K562 (cell line): ENCODE measurements around the gene DIPK2A. TPM values are rescaled to one million over a fixed set of nuclear protein-coding genes. Genes with fewer than 3 reads are reported as not detected.

Experiments
- ATF4 ChIP-seq: fragments of 450-650 bp; formaldehyde crosslinking; IDR thresholded peaks from 2 replicates; pipeline ENCODE4 v1.4.0; 2022; ENCODE audit warnings: mild to moderate bottlenecking, moderate library complexity
- HNRNPLL ChIP-seq: fragments of 200-400 bp; formaldehyde crosslinking; IDR thresholded peaks from 2 replicates; pipeline ENCODE4 v1.6.1; 2017; ENCODE audit warnings: low read length, low read depth, mild to moderate bottlenecking; ENCODE audit not compliant: poor library complexity, severe bottlenecking
- MXI1 ChIP-seq: IDR thresholded peaks from 2 replicates; pipeline ENCODE4 v1.6.1; 2011; ENCODE audit warnings: low read depth, mild to moderate bottlenecking, improper control_type of control experiment, low read length
- RB1 ChIP-seq: fragments of 450-650 bp; IDR thresholded peaks from 2 replicates; pipeline ENCODE4 v1.6.1; 2017; ENCODE audit warnings: low read depth, mild to moderate bottlenecking
- RBBP5 ChIP-seq: fragments of 200-600 bp; sonication (generic); IDR thresholded peaks from 2 replicates; pipeline ENCODE4 v1.6.1; 2012; ENCODE audit warnings: borderline replicate concordance, mild to moderate bottlenecking, low read length, control low read depth, inconsistent platforms; ENCODE audit not compliant: insufficient read depth, poor library complexity, severe bottlenecking
- ZBTB17 ChIP-seq: fragments of 450-650 bp; formaldehyde crosslinking; IDR thresholded peaks from 2 replicates; pipeline ENCODE4 v1.4.0; 2020; ENCODE audit warnings: mild to moderate bottlenecking
- polyA plus RNA-seq, 8 experiments: library from polyadenylated mRNA; depleted of rRNA in 4 of 8; stranded (reverse) in 5 of 8; unstranded in 3 of 8; fragments of >200 nt; fragmentation: Nextera tagmentation in 2 of 8; fragmentation: Illumina TruSeq in 1 of 8; extraction: Ambion mirVana in 2 of 8; extraction: Trizol in 1 of 8; gene quantifications; 2 replicates each; pipeline versions ENCODE4 v1.2.1 to v1.2.3, GENCODE V29; 2011 to 2014; ENCODE audit warnings: inconsistent platforms in 1 of 8, missing spikeins in 1 of 8
- total RNA-seq, 7 experiments: library from RNA; depleted of rRNA in 6 of 7; stranded (reverse); fragments of >200 nt in 6 of 7; fragmentation: Illumina TruSeq in 2 of 7; extraction: Trizol in 2 of 7; gene quantifications; 2 replicates each; pipeline versions ENCODE4 v1.2.1 to v1.2.3, GENCODE V29; 2011 to 2021; ENCODE audit warnings: low replicate concordance in 1 of 7
- TF ChIP-seq, protein P1 (sequence below): sonication (generic); formaldehyde crosslinking; IDR thresholded peaks from 2 replicates; pipeline ENCODE4 v1.8.0; 2022; ENCODE audit warnings: mild to moderate bottlenecking, missing genetic modification reagents, borderline replicate concordance

Gene DIPK2A
- total and polyA plus RNA-seq, 9 of the 15 experiments (the other 6 are each of a cell fraction or from before 2014, with no cell fraction given) = 3.3 to 15.7 (median 7.8) TPM

DNA sequence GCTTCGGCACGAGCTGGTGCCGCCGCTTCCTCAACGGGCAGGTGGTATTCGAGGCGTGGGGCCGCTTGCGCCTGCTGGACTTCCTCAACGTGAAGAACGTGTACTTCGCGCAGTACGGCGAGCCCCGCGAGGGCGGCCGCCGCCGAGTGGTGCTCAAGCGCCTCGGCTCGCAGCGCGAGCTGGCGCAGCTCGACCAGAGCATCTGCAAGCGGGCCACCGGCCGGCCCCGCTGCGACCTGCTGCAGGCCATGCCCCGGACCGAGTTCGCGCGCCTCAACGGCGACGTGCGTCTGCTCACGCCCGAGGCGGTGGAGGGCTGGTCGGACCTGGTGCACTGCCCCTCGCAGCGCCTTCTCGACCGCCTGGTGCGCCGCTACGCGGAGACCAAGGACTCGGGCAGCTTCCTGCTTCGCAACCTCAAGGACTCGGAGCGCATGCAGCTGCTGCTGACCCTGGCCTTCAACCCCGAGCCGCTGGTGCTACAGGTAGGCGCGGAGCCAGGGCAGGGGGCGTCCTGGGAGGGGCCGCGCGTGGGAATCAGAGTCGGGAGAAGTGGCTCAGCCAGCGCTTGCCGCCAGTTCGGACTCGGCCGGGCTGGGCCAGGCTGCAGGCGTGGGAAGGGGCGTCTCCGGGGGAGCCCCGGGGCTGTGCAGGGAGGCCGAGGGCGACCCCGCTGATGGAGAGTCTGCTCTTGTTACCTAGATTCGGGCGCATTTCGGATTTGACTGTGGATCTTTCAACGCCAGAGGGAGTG, 1.1 kb downstream of the DIPK2A start (continued):
- TF ChIP-seq, protein P1, sequence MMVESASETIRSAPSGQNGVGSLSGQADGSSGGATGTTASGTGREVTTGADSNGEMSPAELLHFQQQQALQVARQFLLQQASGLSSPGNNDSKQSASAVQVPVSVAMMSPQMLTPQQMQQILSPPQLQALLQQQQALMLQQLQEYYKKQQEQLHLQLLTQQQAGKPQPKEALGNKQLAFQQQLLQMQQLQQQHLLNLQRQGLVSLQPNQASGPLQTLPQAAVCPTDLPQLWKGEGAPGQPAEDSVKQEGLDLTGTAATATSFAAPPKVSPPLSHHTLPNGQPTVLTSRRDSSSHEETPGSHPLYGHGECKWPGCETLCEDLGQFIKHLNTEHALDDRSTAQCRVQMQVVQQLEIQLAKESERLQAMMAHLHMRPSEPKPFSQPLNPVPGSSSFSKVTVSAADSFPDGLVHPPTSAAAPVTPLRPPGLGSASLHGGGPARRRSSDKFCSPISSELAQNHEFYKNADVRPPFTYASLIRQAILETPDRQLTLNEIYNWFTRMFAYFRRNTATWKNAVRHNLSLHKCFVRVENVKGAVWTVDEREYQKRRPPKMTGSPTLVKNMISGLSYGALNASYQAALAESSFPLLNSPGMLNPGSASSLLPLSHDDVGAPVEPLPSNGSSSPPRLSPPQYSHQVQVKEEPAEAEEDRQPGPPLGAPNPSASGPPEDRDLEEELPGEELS = peak; percentile 98
- TF ChIP-seq RBBP5 (peak; percentile 76), RB1 (no peak), ATF4 (CRISPR knock-in tag) (no peak), HNRNPLL (peak; percentile 77), MXI1 (no peak), ZBTB17 (CRISPR knock-in tag) (0 out of 2 replicates have a peak, but pooled peaks have one; percentile 14)
